Caco-2 (cell line): ENCODE results near the gene SMYD3. TPM values are rescaled to one million over a fixed set of nuclear protein-coding genes. Genes with fewer than 3 reads are reported as not detected.

Experiments
- BruUV-seq: library from RNA; stranded (reverse); fragments of 400-500 nt; replicated peaks from 2 replicates; lab custom pipeline; 2021; lab: Mats Ljungman, UMichigan
- CTCF ChIA-PET: fragments of 300-600 bp; sonication (Branson Sonifier 250); formaldehyde crosslinking; loops from one replicate; lab custom pipeline; 2022; ENCODE audit warnings: antibody characterized with exemption; lab: Charles Lee
- POLR2A ChIA-PET: fragments of 300-600 bp; sonication (Branson Sonifier 250); formaldehyde crosslinking; loops from one replicate; lab custom pipeline; 2022; ENCODE audit warnings: antibody characterized with exemption; lab: Charles Lee
- DNase-seq, 2 experiments: peaks; one replicate each; pipeline versions ENCODE4 v3.0.0 to v3.0.0-alpha.2; 2020 to 2022
- H3K27me3 ChIP-seq: replicated peaks from 2 replicates; pipeline ENCODE4 v1.6.0; 2011; ENCODE audit warnings: low read length; ENCODE audit not compliant: control insufficient read depth, insufficient read depth
- H3K36me3 ChIP-seq: 2 replicates; pipeline ENCODE4 v1.5.1; 2011; ENCODE audit warnings: low read length; ENCODE audit not compliant: control insufficient read depth, insufficient read depth
- H3K4me1 ChIP-seq: fragments of 250-450 bp; sonication (Bioruptor Pico); 2 replicates; pipeline ENCODE4 v1.5.1; 2020; ENCODE audit warnings: mild to moderate bottlenecking
- H3K4me3 ChIP-seq: 2 replicates; pipeline ENCODE4 v1.5.1; 2011; ENCODE audit warnings: low read depth, mild to moderate bottlenecking, control low read depth, low read length
- H3K9me3 ChIP-seq: fragments of 250-450 bp; sonication (Bioruptor Pico); 2 replicates; pipeline ENCODE4 v1.5.1; 2020; ENCODE audit warnings: mild to moderate bottlenecking, moderate library complexity
- H3K27ac Mint-ChIP-seq: one replicate; pipeline ENCODE4 v1.8.0; 2022; ENCODE audit warnings: mixed read lengths; ENCODE audit not compliant: unreplicated experiment
- H3K27me3 Mint-ChIP-seq: one replicate; pipeline ENCODE4 v1.8.0; 2022; ENCODE audit warnings: mixed read lengths; ENCODE audit not compliant: insufficient read depth, unreplicated experiment
- H3K36me3 Mint-ChIP-seq: one replicate; pipeline ENCODE4 v1.8.0; 2022; ENCODE audit warnings: mild to moderate bottlenecking, mixed read lengths; ENCODE audit not compliant: insufficient read depth, unreplicated experiment
- H3K4me1 Mint-ChIP-seq: one replicate; pipeline ENCODE4 v1.8.0; 2022; ENCODE audit warnings: low read depth, mixed read lengths; ENCODE audit not compliant: unreplicated experiment
- H3K4me3 Mint-ChIP-seq: one replicate; pipeline ENCODE4 v1.8.0; 2022; ENCODE audit warnings: mild to moderate bottlenecking, moderate library complexity, mixed read lengths; ENCODE audit not compliant: unreplicated experiment
- H3K9me3 Mint-ChIP-seq: one replicate; pipeline ENCODE4 v1.8.0; 2022; ENCODE audit warnings: mixed read lengths; ENCODE audit not compliant: unreplicated experiment
- intact Hi-C: fragments of 100-400 bp; cut with micrococcal nuclease; formaldehyde crosslinking; loops from one replicate; pipeline ENCODE4 v1.10.0; 2022; ENCODE audit not compliant: unreplicated experiment
- total RNA-seq: library from RNA; stranded (reverse); gene quantifications from 2 replicates; pipeline ENCODE4 v1.2.3, GENCODE V29; 2022
- TF ChIP-seq, protein P1 (sequence below), 2 experiments: fragments of 200-600 bp in 1 of 2; IDR thresholded peaks; 1 replicate in 1 of 2; 2 replicates in 1 of 2; pipeline versions ENCODE4 v1.5.1 to v1.8.0; 2011 to 2022; ENCODE audit warnings: antibody characterized with exemption in 1 of 2, control low read depth in 1 of 2, inconsistent platforms in 1 of 2, low read depth in 1 of 2, low read length in 1 of 2, mild to moderate bottlenecking in 1 of 2, moderate library complexity in 1 of 2; ENCODE audit not compliant: insufficient read depth in 1 of 2, severe bottlenecking in 1 of 2, unreplicated experiment in 1 of 2

The SMYD3 gene
- total RNA-seq, 1 experiment from 2014 or later: 33.0 TPM

- POLR2A ChIA-PET: no interaction called here
- TF ChIP-seq, protein P1, sequence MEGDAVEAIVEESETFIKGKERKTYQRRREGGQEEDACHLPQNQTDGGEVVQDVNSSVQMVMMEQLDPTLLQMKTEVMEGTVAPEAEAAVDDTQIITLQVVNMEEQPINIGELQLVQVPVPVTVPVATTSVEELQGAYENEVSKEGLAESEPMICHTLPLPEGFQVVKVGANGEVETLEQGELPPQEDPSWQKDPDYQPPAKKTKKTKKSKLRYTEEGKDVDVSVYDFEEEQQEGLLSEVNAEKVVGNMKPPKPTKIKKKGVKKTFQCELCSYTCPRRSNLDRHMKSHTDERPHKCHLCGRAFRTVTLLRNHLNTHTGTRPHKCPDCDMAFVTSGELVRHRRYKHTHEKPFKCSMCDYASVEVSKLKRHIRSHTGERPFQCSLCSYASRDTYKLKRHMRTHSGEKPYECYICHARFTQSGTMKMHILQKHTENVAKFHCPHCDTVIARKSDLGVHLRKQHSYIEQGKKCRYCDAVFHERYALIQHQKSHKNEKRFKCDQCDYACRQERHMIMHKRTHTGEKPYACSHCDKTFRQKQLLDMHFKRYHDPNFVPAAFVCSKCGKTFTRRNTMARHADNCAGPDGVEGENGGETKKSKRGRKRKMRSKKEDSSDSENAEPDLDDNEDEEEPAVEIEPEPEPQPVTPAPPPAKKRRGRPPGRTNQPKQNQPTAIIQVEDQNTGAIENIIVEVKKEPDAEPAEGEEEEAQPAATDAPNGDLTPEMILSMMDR (IDR thresholded peaks at IDR 0.05; ENCODE audit: insufficient read depth in 1 of 2, low read depth in 1 of 2, low read length in 1 of 2, severe bottlenecking in 1 of 2, unreplicated experiment in 1 of 2): no peak
Measured at GRCh38 chr1:246086191-246086590, 420.9 kb downstream of the SMYD3 start.

GRCh38 chr1:246083416-246083815 is 423.7 kb downstream of the SMYD3 start:
- intact Hi-C loops: no loop called here
- H3K27ac Mint-ChIP-seq: no peak overlapping the region
- DNase-seq: no peak
- H3K9me3 Mint-ChIP-seq: peaks cover 10% of the 10 kb centered on the region
- no peak overlapping the region for H3K4me3 ChIP-seq
- no TSS peak for BruUV-seq
- peaks cover 6% of the 10 kb centered on the region for H3K9me3 ChIP-seq
- CTCF ChIA-PET: no interaction called here
- H3K36me3 ChIP-seq: no peaks in the 10 kb centered on the region
- POLR2A ChIA-PET: no interaction called here
- H3K27me3 ChIP-seq: no peaks in the 10 kb centered on the region
- H3K4me1 Mint-ChIP-seq: peaks cover 11% of the 10 kb centered on the region
- H3K36me3 Mint-ChIP-seq: no peaks in the 10 kb centered on the region
- TF ChIP-seq, protein P1 (IDR thresholded peaks at IDR 0.05; ENCODE audit: insufficient read depth in 1 of 2, low read depth in 1 of 2, low read length in 1 of 2, severe bottlenecking in 1 of 2, unreplicated experiment in 1 of 2): no peak
- H3K27me3 Mint-ChIP-seq: no peaks in the 10 kb centered on the region
- no peak overlapping the region for H3K4me3 Mint-ChIP-seq
- H3K4me1 ChIP-seq: peaks cover 14% of the 10 kb centered on the region

More at GRCh38 chr1:246086191-246086590, 420.9 kb downstream of the SMYD3 start:
- Mint-ChIP-seq H3K36me3 (peaks cover 5% of the 10 kb centered on the region), H3K27ac (no peak overlapping the region), H3K27me3 (no peaks in the 10 kb centered on the region), H3K9me3 (peaks cover 10% of the 10 kb centered on the region), H3K4me3 (no peak overlapping the region), H3K4me1 (peaks cover 7% of the 10 kb centered on the region)
- Histone ChIP-seq H3K36me3 (no peaks in the 10 kb centered on the region), H3K9me3 (peaks cover 6% of the 10 kb centered on the region), H3K27me3 (no peaks in the 10 kb centered on the region), H3K4me3 (no peak overlapping the region), H3K4me1 (peaks cover 9% of the 10 kb centered on the region; the same call in 1 of the 2 replicates)
- no peak for DNase-seq
- CTCF ChIA-PET: no interaction called here
- intact Hi-C loops: no loop called here
- no TSS peak for BruUV-seq

DNA sequence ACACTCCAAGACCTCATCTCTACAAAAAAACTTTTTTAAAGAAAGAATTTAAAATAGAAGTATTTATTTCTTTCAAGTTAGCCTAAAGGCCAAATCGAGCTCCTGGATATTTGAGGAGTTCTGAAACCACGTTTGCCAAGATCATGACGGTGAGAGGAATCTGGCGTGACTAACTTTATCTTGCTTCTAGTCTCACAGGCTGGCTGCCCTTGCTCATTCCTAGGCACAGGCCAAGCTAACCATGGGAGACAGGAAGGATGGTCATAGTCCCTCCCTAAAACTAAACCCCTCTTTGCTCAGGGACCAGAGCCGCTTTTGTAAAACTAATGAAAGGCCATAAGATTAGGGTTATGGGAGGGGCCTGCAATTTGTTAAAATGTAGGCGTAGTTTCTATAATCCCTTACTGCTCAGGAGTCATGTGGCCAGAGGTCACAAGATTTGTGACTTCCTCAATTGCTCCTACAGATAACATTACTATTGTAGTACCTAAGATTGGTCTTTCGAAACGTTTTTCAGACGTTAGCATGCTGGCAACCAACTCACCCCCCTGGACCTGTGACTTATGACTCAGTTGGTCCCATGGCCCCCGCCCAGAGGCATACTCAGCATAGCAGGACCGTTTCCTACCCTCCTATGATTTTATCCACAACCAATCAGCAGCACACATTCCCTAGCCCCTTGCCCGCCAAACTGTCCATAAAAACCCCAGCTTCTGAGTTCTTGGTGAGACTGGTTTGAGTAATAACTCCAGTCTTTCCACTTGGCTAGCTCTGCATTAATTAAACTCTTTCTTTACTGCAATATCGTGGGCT is 425.0 kb downstream of the SMYD3 start:
- ChIA-PET CTCF (no interaction called here), POLR2A (no interaction called here)
- no peaks in the 10 kb centered on the region for H3K36me3 Mint-ChIP-seq

More for the DNA sequence above, 425.0 kb downstream of the SMYD3 start:
- TF ChIP-seq, protein P1 (IDR thresholded peaks at IDR 0.05; ENCODE audit: insufficient read depth in 1 of 2, low read depth in 1 of 2, low read length in 1 of 2, severe bottlenecking in 1 of 2, unreplicated experiment in 1 of 2): no peak
- Mint-ChIP-seq H3K4me3 (no peak overlapping the region), H3K27me3 (no peaks in the 10 kb centered on the region), H3K9me3 (peaks cover 10% of the 10 kb centered on the region), H3K27ac (no peak overlapping the region), H3K4me1 (peaks cover 16% of the 10 kb centered on the region)
- no peaks in the 10 kb centered on the region for H3K36me3 ChIP-seq
- H3K4me1 ChIP-seq: peaks cover 20% of the 10 kb centered on the region
- H3K27me3 ChIP-seq: no peaks in the 10 kb centered on the region
- intact Hi-C loops: no loop called here
- H3K9me3 ChIP-seq: peaks cover 6% of the 10 kb centered on the region
- DNase-seq: no peak
- H3K4me3 ChIP-seq: no peak overlapping the region
- BruUV-seq: no TSS peak
